Urinary bladder (tissue), 4 donors: ENCODE measurements around the gene PITPNC1. TPM values are rescaled to one million over a fixed set of nuclear protein-coding genes. Genes with fewer than 3 reads are reported as not detected.
"Not testable (repeated sequence)": the region's sequence is repeated elsewhere in the genome, so short reads cannot be mapped to it uniquely, and the experiment has no call there.

Experiments
- DNase-seq: peaks from one replicate; pipeline ENCODE4 v3.0.0-alpha.2; 2015; ENCODE audit errors: extremely low spot score
- H3K27ac ChIP-seq: one replicate; pipeline ENCODE4 v1.5.1; 2013; ENCODE audit warnings: low read depth, mild to moderate bottlenecking, moderate library complexity
- H3K36me3 ChIP-seq: one replicate; pipeline ENCODE4 v1.6.1; 2013; ENCODE audit warnings: mild to moderate bottlenecking, moderate library complexity; ENCODE audit not compliant: insufficient read depth
- H3K4me1 ChIP-seq: one replicate; pipeline ENCODE4 v1.6.1; 2013; ENCODE audit warnings: mild to moderate bottlenecking, moderate library complexity; ENCODE audit not compliant: insufficient read depth
- H3K4me3 ChIP-seq: one replicate; pipeline ENCODE4 v1.5.1; 2013; ENCODE audit warnings: low read depth, low read length
- WGBS: extraction: QIAGEN DNeasy Blood & Tissue Kit; methylation state at CpG from one replicate; pipeline ENCODE4 v1.1.7; 2013; 5-methylcytosine and 5-hydroxymethylcytosine counted together
- polyA plus RNA-seq: library from polyadenylated mRNA; stranded (reverse); fragments of 200-250 nt; gene quantifications from one replicate; pipeline ENCODE4 v1.2.3, GENCODE V29; 2013
- total RNA-seq: library from RNA; depleted of rRNA; stranded (reverse); fragments of >200 nt; gene quantifications from one replicate; pipeline ENCODE4 v1.2.3, GENCODE V29; 2014
- donor health status: healthy with polysubstance abuse.
- donor health status: healthy.

Gene PITPNC1
- total and polyA plus RNA-seq, 2 donors = 9.3 to 13.4 TPM

GRCh38 chr17:67707442-67707841 is 330.4 kb downstream of the PITPNC1 start:
- no peaks in the 10 kb centered on the region for H3K36me3 ChIP-seq
- H3K27ac ChIP-seq = no peak overlapping the region
- H3K4me1 ChIP-seq = no peaks in the 10 kb centered on the region
- DNase-seq = no peak
- H3K4me3 ChIP-seq = no peak overlapping the region
- 64% methylated on average over 2 of the region's 2 CpGs for WGBS

- no peaks in the 10 kb centered on the region for H3K4me1 ChIP-seq
- DNase-seq = no peak
- H3K27ac ChIP-seq = no peak overlapping the region
- no peaks in the 10 kb centered on the region for H3K36me3 ChIP-seq
- no peak overlapping the region for H3K4me3 ChIP-seq
- WGBS = 71% methylated on average over 3 of the region's 3 CpGs
Measured at GRCh38 chr17:67708378-67708777, 331.3 kb downstream of the PITPNC1 start.

- no peaks in the 10 kb centered on the region for H3K4me1 ChIP-seq
- no peak overlapping the region for H3K27ac ChIP-seq
- no peak overlapping the region for H3K4me3 ChIP-seq
- WGBS = 80% methylated on average over 4 of the region's 4 CpGs
- no peaks in the 10 kb centered on the region for H3K36me3 ChIP-seq
- no peak for DNase-seq
Measured at GRCh38 chr17:67711916-67712315, 334.8 kb downstream of the PITPNC1 start.

GRCh38 chr17:67712375-67712774 is 335.3 kb downstream of the PITPNC1 start:
- Histone ChIP-seq H3K4me1 (no peaks in the 10 kb centered on the region), H3K27ac (no peak overlapping the region), H3K36me3 (no peaks in the 10 kb centered on the region), H3K4me3 (no peak overlapping the region)
- DNase-seq = no peak
- 88% methylated on average over 4 of the region's 4 CpGs for WGBS

GRCh38 chr17:67713169-67713568 is 336.1 kb downstream of the PITPNC1 start:
- H3K4me3 ChIP-seq = no peak overlapping the region
- no peak overlapping the region for H3K27ac ChIP-seq
- no peak for DNase-seq
- 95% methylated on average over 3 of the region's 3 CpGs for WGBS
- H3K36me3 ChIP-seq = no peaks in the 10 kb centered on the region
- H3K4me1 ChIP-seq = no peaks in the 10 kb centered on the region

GRCh38 chr17:67716405-67716798 is 339.3 kb downstream of the PITPNC1 start:
- H3K4me1 ChIP-seq = no peaks in the 10 kb centered on the region
- no peaks in the 10 kb centered on the region for H3K36me3 ChIP-seq
- no peak for DNase-seq
- WGBS = 91% methylated on average over 6 of the region's 6 CpGs
- H3K4me3 ChIP-seq = no peak overlapping the region
- no peak overlapping the region for H3K27ac ChIP-seq

GRCh38 chr17:67717192-67717623 is 340.1 kb downstream of the PITPNC1 start:
- 2% methylated on average over 5 of the region's 5 CpGs for WGBS
- peak overlapping the region; percentile 25 for H3K4me3 ChIP-seq
- H3K36me3 ChIP-seq = no peaks in the 10 kb centered on the region
- no peak for DNase-seq
- H3K4me1 ChIP-seq = no peaks in the 10 kb centered on the region
- peak overlapping the region; percentile 58 for H3K27ac ChIP-seq

GRCh38 chr17:67717624-67718324 is 340.7 kb downstream of the PITPNC1 start, which contains the start of gene NOL11:
Gene NOL11, plus strand, starts transcription at chr17:67717936. Its CDS starts 12 bp downstream, at chr17:67717948.
- H3K27ac ChIP-seq = peak within 1 kb of the TSS; percentile 86

GRCh38 chr17:67718325-67718941 is 341.4 kb downstream of the PITPNC1 start:
- no peak for DNase-seq
- H3K4me1 ChIP-seq = no peaks in the 10 kb centered on the region
- peak overlapping the region; percentile 82 for H3K4me3 ChIP-seq
- no peaks in the 10 kb centered on the region for H3K36me3 ChIP-seq
- WGBS = under 1% methylated on average over 16 of the region's 16 CpGs
- H3K27ac ChIP-seq = peak overlapping the region; percentile 86

More at GRCh38 chr17:67717624-67718324, 340.7 kb downstream of the PITPNC1 start, which contains the start of gene NOL11:
- no peaks in the 10 kb centered on the region for H3K4me1 ChIP-seq
- peak within 1 kb of the TSS; percentile 82 for H3K4me3 ChIP-seq
- no peaks in the 10 kb centered on the region for H3K36me3 ChIP-seq
- WGBS = under 1% methylated on average over 49 of the region's 49 CpGs
- peak; percentile 97 for DNase-seq

GRCh38 chr17:67725373-67725791 is 348.3 kb downstream of the PITPNC1 start:
- Histone ChIP-seq H3K4me3 (no peak overlapping the region), H3K36me3 (peaks cover 10% of the 10 kb centered on the region), H3K4me1 (no peaks in the 10 kb centered on the region), H3K27ac (no peak overlapping the region)
- WGBS = 95% methylated on average over 4 of the region's 4 CpGs
- no peak for DNase-seq

- no peaks in the 10 kb centered on the region for H3K4me1 ChIP-seq
- 91% methylated on average over 4 of the region's 4 CpGs for WGBS
- no peak for DNase-seq
- peaks cover 10% of the 10 kb centered on the region for H3K36me3 ChIP-seq
- H3K4me3 ChIP-seq = no peak overlapping the region
- H3K27ac ChIP-seq = no peak overlapping the region
Measured at GRCh38 chr17:67725807-67726206, 348.7 kb downstream of the PITPNC1 start.

- not testable (repeated sequence) for H3K4me3 ChIP-seq, H3K27ac ChIP-seq, DNase-seq, H3K4me1 ChIP-seq
- peaks cover 10% of the 10 kb centered on the region for H3K36me3 ChIP-seq
- 95% methylated on average over 15 of the region's 15 CpGs for WGBS
Measured at GRCh38 chr17:67727152-67728039, 350.3 kb downstream of the PITPNC1 start.

GRCh38 chr17:67729903-67730302 is 352.8 kb downstream of the PITPNC1 start:
- over 99% methylated on average over 6 of the region's 6 CpGs for WGBS
- Histone ChIP-seq H3K36me3 (peaks cover 10% of the 10 kb centered on the region), H3K4me3 (no peak overlapping the region), H3K4me1 (no peaks in the 10 kb centered on the region), H3K27ac (no peak overlapping the region)
- DNase-seq = no peak
